Endothelial cell (in vitro differentiated cells): ENCODE measurements around the gene NUP62. TPM values are rescaled to one million over a fixed set of nuclear protein-coding genes. Genes with fewer than 3 reads are reported as not detected.

Source experiments
- DNase-seq: peaks from one replicate; pipeline ENCODE4 v3.0.0; 2021; ENCODE audit warnings: low spot score
- H3K27ac Mint-ChIP-seq: one replicate; pipeline ENCODE4 v1.8.0; 2021; ENCODE audit warnings: mixed read lengths, inconsistent platforms; ENCODE audit not compliant: unreplicated experiment
- H3K27me3 Mint-ChIP-seq: one replicate; pipeline ENCODE4 v1.8.0; 2021; ENCODE audit warnings: mild to moderate bottlenecking, moderate library complexity, mixed read lengths, inconsistent platforms; ENCODE audit not compliant: unreplicated experiment
- H3K36me3 Mint-ChIP-seq: one replicate; pipeline ENCODE4 v1.8.0; 2021; ENCODE audit warnings: mild to moderate bottlenecking, low read depth, mixed read lengths, inconsistent platforms; ENCODE audit not compliant: unreplicated experiment
- H3K4me1 Mint-ChIP-seq: one replicate; pipeline ENCODE4 v1.8.0; 2021; ENCODE audit warnings: mild to moderate bottlenecking, mixed read lengths, inconsistent platforms; ENCODE audit not compliant: unreplicated experiment
- H3K4me3 Mint-ChIP-seq: one replicate; pipeline ENCODE4 v1.8.0; 2021; ENCODE audit warnings: mild to moderate bottlenecking, mixed read lengths, inconsistent platforms; ENCODE audit not compliant: unreplicated experiment
- H3K9me3 Mint-ChIP-seq: one replicate; pipeline ENCODE4 v1.8.0; 2021; ENCODE audit warnings: mixed read lengths, inconsistent platforms; ENCODE audit not compliant: unreplicated experiment
- microRNA-seq: library from miRNA; unstranded; fragments of <30 nt; microRNA quantifications from one replicate; pipeline ENCODE4, GENCODE V29; 2020; ENCODE audit not compliant: unreplicated experiment
- total RNA-seq: library from RNA; stranded (reverse); fragmentation: NEBNext Ultra II Directional; extraction: Animal tissue kit (Norgen Biotek cat#: 25700); gene quantifications from one replicate; pipeline ENCODE4 v1.2.1, GENCODE V29; 2021; ENCODE audit not compliant: unreplicated experiment
- TF ChIP-seq, protein P1 (sequence below): fragments of 200-600 bp; sonication (generic); IDR thresholded peaks from one replicate; pipeline ENCODE4 v1.5.0; 2021; ENCODE audit warnings: antibody characterized with exemption; ENCODE audit not compliant: unreplicated experiment

Gene NUP62
- total RNA-seq, 1 donor from 2014 or later = 60.9 TPM

DNA sequence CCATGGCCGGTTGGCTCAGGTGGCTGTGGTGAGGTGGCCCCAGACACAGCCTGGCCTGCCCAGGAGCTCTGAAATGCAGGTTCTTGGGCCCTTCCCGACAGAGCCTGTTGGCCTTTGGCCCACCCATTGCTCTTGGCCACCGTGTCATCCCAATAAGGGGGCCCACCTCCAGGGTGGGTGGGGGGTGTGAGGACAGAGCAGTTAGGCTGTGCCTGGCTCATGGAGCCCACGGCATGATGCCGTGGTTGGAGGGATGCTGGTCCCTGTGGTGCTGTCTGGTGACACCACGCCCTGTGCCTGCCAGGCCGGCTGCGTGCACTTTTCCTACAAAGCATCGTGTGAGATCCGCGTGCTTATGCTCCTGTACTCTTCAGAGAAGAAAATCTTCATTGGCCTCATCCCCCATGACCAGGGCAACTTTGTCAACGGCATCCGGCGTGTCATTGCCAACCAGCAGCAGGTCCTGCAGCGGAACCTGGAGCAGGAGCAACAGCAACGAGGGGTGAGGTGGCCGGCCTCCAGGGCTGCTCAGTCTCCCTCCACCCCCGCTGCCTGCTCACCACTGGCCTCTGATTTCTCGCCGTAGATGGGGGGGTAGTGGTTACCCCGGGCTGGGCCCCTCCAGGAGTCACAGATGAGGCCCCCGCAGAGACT lies 69.5 kb downstream of the NUP62 start:
- H3K27me3 Mint-ChIP-seq = peaks cover 31% of the 10 kb centered on the region

GRCh38 chr19:49858088-49858985 lies 71.0 kb downstream of the NUP62 start:
- Mint-ChIP-seq H3K27ac (peak overlapping the region; percentile 67), H3K9me3 (no peaks in the 10 kb centered on the region), H3K27me3 (peaks cover 24% of the 10 kb centered on the region), H3K36me3 (peaks cover 23% of the 10 kb centered on the region), H3K4me1 (peaks cover 6% of the 10 kb centered on the region), H3K4me3 (no peak overlapping the region)
- no peak for DNase-seq
- TF ChIP-seq, protein P1, sequence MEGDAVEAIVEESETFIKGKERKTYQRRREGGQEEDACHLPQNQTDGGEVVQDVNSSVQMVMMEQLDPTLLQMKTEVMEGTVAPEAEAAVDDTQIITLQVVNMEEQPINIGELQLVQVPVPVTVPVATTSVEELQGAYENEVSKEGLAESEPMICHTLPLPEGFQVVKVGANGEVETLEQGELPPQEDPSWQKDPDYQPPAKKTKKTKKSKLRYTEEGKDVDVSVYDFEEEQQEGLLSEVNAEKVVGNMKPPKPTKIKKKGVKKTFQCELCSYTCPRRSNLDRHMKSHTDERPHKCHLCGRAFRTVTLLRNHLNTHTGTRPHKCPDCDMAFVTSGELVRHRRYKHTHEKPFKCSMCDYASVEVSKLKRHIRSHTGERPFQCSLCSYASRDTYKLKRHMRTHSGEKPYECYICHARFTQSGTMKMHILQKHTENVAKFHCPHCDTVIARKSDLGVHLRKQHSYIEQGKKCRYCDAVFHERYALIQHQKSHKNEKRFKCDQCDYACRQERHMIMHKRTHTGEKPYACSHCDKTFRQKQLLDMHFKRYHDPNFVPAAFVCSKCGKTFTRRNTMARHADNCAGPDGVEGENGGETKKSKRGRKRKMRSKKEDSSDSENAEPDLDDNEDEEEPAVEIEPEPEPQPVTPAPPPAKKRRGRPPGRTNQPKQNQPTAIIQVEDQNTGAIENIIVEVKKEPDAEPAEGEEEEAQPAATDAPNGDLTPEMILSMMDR = no peak

More for the DNA sequence above, 69.5 kb downstream of the NUP62 start:
- TF ChIP-seq, protein P1 = no peak
- Mint-ChIP-seq H3K4me1 (peaks cover 3% of the 10 kb centered on the region), H3K9me3 (no peaks in the 10 kb centered on the region), H3K4me3 (no peak overlapping the region), H3K36me3 (peaks cover 35% of the 10 kb centered on the region), H3K27ac (no peak overlapping the region)
- DNase-seq = no peak

DNA sequence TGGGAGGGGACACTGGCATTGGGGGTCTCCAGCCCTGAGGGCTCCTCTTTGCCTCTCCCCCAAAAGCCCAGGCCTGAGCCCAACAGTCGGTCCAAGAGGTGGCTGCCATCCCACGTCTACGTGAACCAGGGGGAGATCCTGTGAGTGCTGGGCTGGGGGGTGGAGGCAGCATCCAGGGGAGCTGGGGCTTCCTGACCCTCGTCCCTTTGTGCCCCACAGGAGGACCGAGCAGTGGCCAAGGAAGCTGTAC lies 71.5 kb downstream of the NUP62 start:
- Mint-ChIP-seq H3K36me3 (peaks cover 21% of the 10 kb centered on the region), H3K9me3 (no peaks in the 10 kb centered on the region), H3K4me1 (peaks cover 5% of the 10 kb centered on the region), H3K27ac (no peak overlapping the region), H3K4me3 (no peak overlapping the region), H3K27me3 (peaks cover 24% of the 10 kb centered on the region)
- DNase-seq = no peak
- TF ChIP-seq, protein P1 = no peak

DNA sequence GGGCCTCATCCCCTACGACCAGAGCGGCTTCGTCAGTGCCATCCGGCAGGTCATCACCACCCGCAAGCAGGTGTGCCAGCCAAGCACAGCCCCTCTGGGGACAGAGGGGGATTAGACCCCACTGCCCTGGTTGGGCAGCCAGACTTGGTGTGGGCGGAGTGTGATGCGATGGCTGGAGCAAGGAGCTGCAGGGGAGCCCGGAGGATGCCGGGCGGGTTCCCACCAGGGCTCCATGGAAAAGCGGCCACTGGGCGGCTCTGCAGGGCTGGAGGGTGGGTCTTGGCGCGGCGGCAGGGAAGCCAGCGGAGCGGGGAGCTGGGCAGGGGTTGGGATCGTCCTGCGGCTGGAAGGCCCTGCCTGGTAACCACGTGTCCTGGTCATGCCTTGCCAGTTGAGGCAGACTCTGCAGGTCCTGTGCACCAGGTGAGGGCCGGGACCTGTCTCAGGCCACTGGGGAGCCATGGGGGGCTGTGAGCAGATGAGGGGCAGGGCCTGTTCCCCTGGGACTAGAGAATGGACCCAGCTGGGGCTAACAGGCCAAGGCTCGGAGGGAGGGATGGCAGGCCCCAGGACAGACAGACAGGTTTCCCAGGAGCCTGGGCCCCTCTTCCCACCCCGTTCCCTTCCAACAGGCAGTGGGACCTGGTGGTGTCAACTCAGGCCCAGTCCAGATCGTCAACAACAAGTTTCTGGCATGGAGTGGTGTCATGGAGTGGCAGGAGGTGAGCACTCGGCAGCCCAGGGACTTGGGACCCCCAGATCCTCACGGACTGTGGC lies 72.1 kb downstream of the NUP62 start:
- Mint-ChIP-seq H3K27ac (no peak overlapping the region), H3K4me1 (peaks cover 10% of the 10 kb centered on the region), H3K4me3 (no peak overlapping the region), H3K36me3 (peaks cover 26% of the 10 kb centered on the region), H3K9me3 (no peaks in the 10 kb centered on the region), H3K27me3 (peaks cover 29% of the 10 kb centered on the region)
- TF ChIP-seq, protein P1 = no peak
- DNase-seq = no peak

Small RNA genes within 50 kb of the gene (microRNA-seq; reads per million reads assigned to microRNA genes)
- 3.7 reads per million, percentile 43 among the genes with 10 or more reads in this experiment for gene MIR4750

Other genes starting within 250 kb of the NUP62 start
- gene ADM5, start 239.9 kb downstream of the NUP62 start, total RNA-seq = 5.3 TPM
- gene CPT1C, start 238.4 kb downstream of the NUP62 start, total RNA-seq = 94.1 TPM
- gene TSKS, start 166.2 kb downstream of the NUP62 start, total RNA-seq = not detected
- 191 TPM for gene AP2A1, start 162.5 kb downstream of the NUP62 start, total RNA-seq
- 15.6 TPM for gene FUZ, start 116.2 kb downstream of the NUP62 start, total RNA-seq
- gene MED25, start 111.2 kb downstream of the NUP62 start, total RNA-seq = 117 TPM
- 231 TPM for gene PTOV1, start 78.3 kb downstream of the NUP62 start, total RNA-seq
- 96.0 TPM for gene PNKP, start 61.9 kb downstream of the NUP62 start, total RNA-seq
- 48.2 TPM for gene AKT1S1, start 52.1 kb downstream of the NUP62 start, total RNA-seq
- 36.8 TPM for gene TBC1D17, start 51.8 kb downstream of the NUP62 start, total RNA-seq
- 0.90 TPM for gene IL4I1, start 32.6 kb downstream of the NUP62 start, total RNA-seq
- 15.8 TPM for gene ATF5, start 299 bp downstream of the NUP62 start, total RNA-seq
- gene SIGLEC11, start 31.7 kb upstream of the NUP62 start, total RNA-seq = not detected
- 51.2 TPM for gene VRK3, start 95.9 kb upstream of the NUP62 start, total RNA-seq
- 10.9 TPM for gene ZNF473, start 96.5 kb upstream of the NUP62 start, total RNA-seq
- not detected for gene IZUMO2, start 233.8 kb upstream of the NUP62 start, total RNA-seq